Left renal cortex interstitium (tissue), 4 donors: ENCODE data around the gene FGFR2. TPM values are rescaled to one million over a fixed set of nuclear protein-coding genes. Genes with fewer than 3 reads are reported as not detected.

ENCODE experiments used
- DNase-seq, 4 donors: peaks; one replicate each; pipeline ENCODE4 v3.0.0-alpha.2; 2013; ENCODE audit warnings: low read depth in 4 of 4, low spot score in 2 of 4, missing footprints in 1 of 4
- polyA plus RNA-seq, 4 donors: library from polyadenylated mRNA; unstranded; fragments of 120-200 nt; gene quantifications; one replicate each; pipeline ENCODE4 v1.2.1, GENCODE V29; 2013; ENCODE audit not compliant: insufficient read length in 4 of 4

FGFR2 gene
- polyA plus RNA-seq, 4 donors, result 96.3 to 110 (median 106) TPM

GRCh38 chr10:121433965-121434364, 164.3 kb downstream of the FGFR2 start:
- no peak for DNase-seq

GRCh38 chr10:121428867-121429266, 169.4 kb downstream of the FGFR2 start:
- DNase-seq, result no peak
